Measurements from ENCODE around the gene SH3BP1.
"Not testable (repeated sequence)": the region's sequence is repeated elsewhere in the genome, so short reads cannot be mapped to it uniquely, and the experiment has no call there.

GRCh38 chr22:37696260-37696656, 56.8 kb downstream of the SH3BP1 start:
- TF ChIP-seq SP1 (IDR thresholded peaks at IDR 0.05); BHLHE40 (IDR thresholded peaks at IDR 0.05; ENCODE audit: borderline replicate concordance): not testable (repeated sequence)

Measured in HEK293T (cell line).